Spleen (tissue), 7 donors: ENCODE measurements around the gene KLHDC7B.

Source experiments
- CTCF ChIP-seq, 11 experiments: fragments of 200-600 bp in 7 of 11; fragments of 450-650 bp in 4 of 11; sonication (generic) in 4 of 11; IDR thresholded peaks in 8 of 11; conservative IDR thresholded peaks in 3 of 11; 1 replicate in 7 of 11; 2 replicates in 4 of 11; pipeline versions ENCODE4 v1.4.0 to v1.8.0; 2016 to 2021; ENCODE audit warnings: antibody characterized with exemption in 11 of 11, inconsistent platforms in 4 of 11, mild to moderate bottlenecking in 1 of 11
- POLR2AphosphoS5 ChIP-seq, 3 donors: sonication (generic); formaldehyde crosslinking; IDR thresholded peaks; one replicate each; pipeline ENCODE4 v1.5.1; 2017; ENCODE audit warnings: antibody characterized with exemption in 3 of 3
- donor health status: DM: no; HTN: no; CAD: no; lungs with moderate emphysema.
- donor health status: DM: no; HTN: no; CAD: no.
- donor health status: DM: no; HTN: no; CAD: no.

- no peak for TF ChIP-seq CTCF (IDR thresholded peaks at IDR 0.05 in 8 of 11, conservative IDR thresholded peaks at IDR 0.05 in 3 of 11)
- TF ChIP-seq POLR2AphosphoS5 (IDR thresholded peaks at IDR 0.05): no peak
Measured at GRCh38 chr22:50551160-50551752, 5.6 kb downstream of the KLHDC7B start.
